GM12878 (cell line): Measurements from ENCODE around the gene SLC24A3. TPM values are rescaled to one million over a fixed set of nuclear protein-coding genes. Genes with fewer than 3 reads are reported as not detected.

ENCODE experiments used
- ATAC-seq: fragments of 200-7000 bp; cut with Tn5 transposase; 3 replicates; pipeline ENCODE4 v1.9.1; 2020; ENCODE audit warnings: mild to moderate bottlenecking, moderate library complexity
- BruUV-seq: library from RNA; stranded (reverse); fragments of 400-500 nt; replicated peaks from 2 replicates; lab custom pipeline; 2021; lab: Mats Ljungman, UMichigan
- CTCF ChIA-PET: fragments of 300-600 bp; sonication (Branson Sonifier 250); formaldehyde crosslinking; extraction: SDS; loops from one replicate; lab custom pipeline; 2021; ENCODE audit warnings: inconsistent platforms; lab: Yijun Ruan, JAX
- POLR2A ChIA-PET: fragments of 350-600 bp; formaldehyde crosslinking; extraction: SDS; loops from one replicate; lab custom pipeline; 2021; ENCODE audit warnings: inconsistent platforms; lab: Charles Lee
- RAD21 ChIA-PET: fragments of 300-600 bp; sonication (Branson Sonifier 250); formaldehyde crosslinking; loops from one replicate; lab custom pipeline; 2023; ENCODE audit warnings: antibody characterized with exemption; ENCODE audit not compliant: unreplicated experiment; lab: Charles Lee
- SMC1A ChIA-PET: fragments of 300-600 bp; sonication (Branson Sonifier 250); formaldehyde crosslinking; loops from one replicate; lab custom pipeline; 2023; ENCODE audit not compliant: unreplicated experiment, uncharacterized antibody; lab: Charles Lee
- DNase-seq: peaks from one replicate; pipeline ENCODE4 v3.0.0-alpha.2; 2011; ENCODE audit warnings: low read depth, low spot score
- FAIRE-seq: peaks from 3 replicates; lab custom pipeline; 2011; peaks lifted over from hg19 to GRCh38; lab: Jason Lieb, UNC
- H2AFZ ChIP-seq: 2 replicates; pipeline ENCODE4 v1.6.0; 2011; ENCODE audit warnings: low read depth, low read length, control low read depth; ENCODE audit not compliant: control insufficient read depth
- H3K27ac ChIP-seq: 2 replicates; pipeline ENCODE4 v1.5.1; 2011; ENCODE audit warnings: control low read depth; ENCODE audit not compliant: control insufficient read depth, insufficient read depth
- H3K27me3 ChIP-seq, 2 experiments: replicated peaks in 1 of 2; 2 replicates each; pipeline versions ENCODE4 v1.6.0 to v1.6.1; 2011; ENCODE audit warnings: low read length in 1 of 2; ENCODE audit not compliant: control insufficient read depth in 2 of 2, insufficient read depth in 2 of 2
- H3K36me3 ChIP-seq, 2 experiments: 2 replicates each; pipeline ENCODE4 v1.5.1; 2011; ENCODE audit warnings: low read length in 1 of 2; ENCODE audit not compliant: control insufficient read depth in 2 of 2, insufficient read depth in 2 of 2
- H3K4me1 ChIP-seq: 2 replicates; pipeline ENCODE4 v1.6.1; 2011; ENCODE audit warnings: mild to moderate bottlenecking, low read length, moderate library complexity, mixed read lengths; ENCODE audit not compliant: control insufficient read depth, insufficient read depth
- H3K4me2 ChIP-seq: 2 replicates; pipeline ENCODE4 v1.6.0; 2011; ENCODE audit warnings: control low read depth; ENCODE audit not compliant: control insufficient read depth, insufficient read depth
- H3K4me3 ChIP-seq: fragments of 200-600 bp; sonication (generic); 2 replicates; pipeline ENCODE4 v1.5.1; 2016
- H3K79me2 ChIP-seq: 2 replicates; pipeline ENCODE4 v1.6.0; 2011; ENCODE audit warnings: low read length; ENCODE audit not compliant: control insufficient read depth, insufficient read depth
- H3K9ac ChIP-seq: 2 replicates; pipeline ENCODE4 v1.8.0; 2011; ENCODE audit warnings: low read length, control low read depth, mixed read lengths; ENCODE audit not compliant: control insufficient read depth, insufficient read depth
- H3K9me3 ChIP-seq: replicated peaks from 3 replicates; pipeline ENCODE4 v1.5.1; 2011; ENCODE audit warnings: mild to moderate bottlenecking, low read length; ENCODE audit not compliant: control insufficient read depth, insufficient read depth
- H4K20me1 ChIP-seq: 2 replicates; pipeline ENCODE4 v1.6.0; 2011; ENCODE audit not compliant: control insufficient read depth, insufficient read depth
- BHLHE40 ChIP-seq, 2 experiments: fragments of 450-650 bp in 1 of 2; IDR thresholded peaks; 2 replicates each; pipeline ENCODE4 v1.6.1; 2011 to 2017; ENCODE audit warnings: low read depth in 2 of 2, borderline replicate concordance in 1 of 2, improper control_type of control experiment in 1 of 2, low read length in 1 of 2, mild to moderate bottlenecking in 1 of 2
- CHD2 ChIP-seq: IDR thresholded peaks from 2 replicates; pipeline ENCODE4 v1.6.1; 2011; ENCODE audit warnings: low read depth, low read length, improper control_type of control experiment, borderline replicate concordance
- E2F4 ChIP-seq: IDR thresholded peaks from 2 replicates; pipeline ENCODE4 v1.6.1; 2012; ENCODE audit warnings: low read depth, low read length, improper control_type of control experiment
- IKZF1 ChIP-seq: fragments of 450-650 bp; conservative IDR thresholded peaks from 2 replicates; pipeline ENCODE4 v1.6.1; 2017; ENCODE audit warnings: antibody characterized with exemption, mild to moderate bottlenecking
- NBN ChIP-seq: fragments of 450-650 bp; IDR thresholded peaks from 2 replicates; pipeline ENCODE4 v1.6.1; 2016
- NFYB ChIP-seq: IDR thresholded peaks from 2 replicates; pipeline ENCODE4 v1.6.1; 2011; ENCODE audit warnings: low read depth, mild to moderate bottlenecking, low read length, improper control_type of control experiment, moderate library complexity; ENCODE audit not compliant: insufficient read depth
- NR2F1 ChIP-seq: fragments of 450-650 bp; conservative IDR thresholded peaks from 2 replicates; pipeline ENCODE4 v1.6.1; 2017; ENCODE audit warnings: mild to moderate bottlenecking
- STAT1 ChIP-seq: fragments of 450-650 bp; conservative IDR thresholded peaks from 2 replicates; pipeline ENCODE4 v1.6.1; 2014; ENCODE audit warnings: antibody characterized with exemption, mild to moderate bottlenecking
- ZNF207 ChIP-seq: fragments of 450-650 bp; IDR thresholded peaks from 2 replicates; pipeline ENCODE4 v1.6.1; 2014; ENCODE audit warnings: antibody characterized with exemption, mild to moderate bottlenecking, borderline replicate concordance
- WGBS: methylation state at CpG from one replicate; pipeline ENCODE4 v1.1.6; 2016; ENCODE audit warnings: low lambda C conversion rate; ENCODE audit not compliant: insufficient replicate concordance, insufficient coverage; ENCODE audit errors: missing lambda C conversion rate; 5-methylcytosine and 5-hydroxymethylcytosine counted together
- in situ Hi-C: fragments of 300-500 bp; cut with MboI; formaldehyde crosslinking; loops from 9 replicates; pipeline ENCODE4 v1.14.3; 2018; ENCODE audit warnings: mixed read lengths
- intact Hi-C: fragments of 100-400 bp; cut with micrococcal nuclease; formaldehyde crosslinking; loops from one replicate; pipeline ENCODE4 v1.14.2; 2022; ENCODE audit not compliant: unreplicated experiment
- polyA plus RNA-seq, 11 experiments: library from polyadenylated mRNA; depleted of rRNA in 4 of 11; unstranded in 6 of 11; stranded (reverse) in 5 of 11; fragments of >200 nt; fragmentation: Nextera tagmentation in 4 of 11; fragmentation: Illumina TruSeq in 1 of 11; extraction: Ambion mirVana in 4 of 11; extraction: Trizol in 1 of 11; gene quantifications; 1 replicate in 1 of 11; 2 replicates in 10 of 11; pipeline versions ENCODE4 v1.2.1 to v1.2.3, GENCODE V29; 2011 to 2016; ENCODE audit warnings: inconsistent platforms in 2 of 11, missing spikeins in 2 of 11, low read depth in 1 of 11
- total RNA-seq, 4 experiments: library from RNA; depleted of rRNA in 3 of 4; stranded (reverse); fragments of >200 nt in 3 of 4; fragmentation: Illumina TruSeq in 1 of 4; extraction: Trizol in 1 of 4; gene quantifications; 2 replicates each; pipeline versions ENCODE4 v1.2.1 to v1.2.3, GENCODE V29; 2013 to 2021
- TF ChIP-seq, protein P1 (sequence below): fragments of 450-650 bp; IDR thresholded peaks from 2 replicates; pipeline ENCODE4 v1.6.1; 2018; ENCODE audit warnings: borderline replicate concordance, mild to moderate bottlenecking; ENCODE audit not compliant: partially characterized antibody
- TF ChIP-seq, protein P2 (sequence below): fragments of 450-650 bp; formaldehyde crosslinking; IDR thresholded peaks from 2 replicates; pipeline ENCODE4 v1.4.0; 2020; ENCODE audit warnings: mild to moderate bottlenecking, moderate library complexity

Gene SLC24A3
- total and polyA plus RNA-seq, 10 of the 15 experiments (the other 5 are each of a cell fraction or from before 2014, with no cell fraction given): 0.04 TPM; not detected in 9

DNA sequence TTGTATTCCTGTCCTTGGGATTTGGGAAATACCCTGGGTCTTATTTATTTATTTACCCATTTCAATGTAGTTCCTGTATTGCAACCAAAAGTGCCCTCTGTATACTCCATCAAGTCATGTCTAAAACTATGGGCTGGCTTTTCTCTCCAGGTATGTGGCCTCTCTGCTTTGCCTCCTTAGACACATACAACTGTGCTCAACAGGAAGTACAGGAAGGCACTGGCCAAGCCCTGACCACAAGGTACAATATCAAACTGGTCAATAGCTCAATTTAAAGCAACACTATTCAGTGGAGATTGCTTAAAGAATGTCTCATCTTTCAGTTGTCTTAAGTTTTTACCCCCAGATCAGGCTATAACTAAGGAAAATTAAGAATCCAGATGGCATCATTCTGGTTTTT lies 42.3 kb upstream of the SLC24A3 start (continued):
- TF ChIP-seq E2F4: no peak
- TF ChIP-seq, protein P1, sequence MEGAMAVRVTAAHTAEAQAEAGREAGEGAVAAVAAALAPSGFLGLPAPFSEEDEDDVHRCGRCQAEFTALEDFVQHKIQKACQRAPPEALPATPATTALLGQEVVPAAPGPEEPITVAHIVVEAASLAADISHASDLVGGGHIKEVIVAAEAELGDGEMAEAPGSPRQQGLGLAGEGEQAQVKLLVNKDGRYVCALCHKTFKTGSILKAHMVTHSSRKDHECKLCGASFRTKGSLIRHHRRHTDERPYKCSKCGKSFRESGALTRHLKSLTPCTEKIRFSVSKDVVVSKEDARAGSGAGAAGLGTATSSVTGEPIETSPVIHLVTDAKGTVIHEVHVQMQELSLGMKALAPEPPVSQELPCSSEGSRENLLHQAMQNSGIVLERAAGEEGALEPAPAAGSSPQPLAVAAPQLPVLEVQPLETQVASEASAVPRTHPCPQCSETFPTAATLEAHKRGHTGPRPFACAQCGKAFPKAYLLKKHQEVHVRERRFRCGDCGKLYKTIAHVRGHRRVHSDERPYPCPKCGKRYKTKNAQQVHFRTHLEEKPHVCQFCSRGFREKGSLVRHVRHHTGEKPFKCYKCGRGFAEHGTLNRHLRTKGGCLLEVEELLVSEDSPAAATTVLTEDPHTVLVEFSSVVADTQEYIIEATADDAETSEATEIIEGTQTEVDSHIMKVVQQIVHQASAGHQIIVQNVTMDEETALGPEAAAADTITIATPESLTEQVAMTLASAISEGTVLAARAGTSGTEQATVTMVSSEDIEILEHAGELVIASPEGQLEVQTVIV: no peak
- no peak for TF ChIP-seq CHD2
- no peak for TF ChIP-seq BHLHE40 (IDR thresholded peaks at IDR 0.05; ENCODE audit: borderline replicate concordance in 1 of 2, low read depth in 2 of 2, low read length in 1 of 2)
- TF ChIP-seq NFYB: no peak
- no peak for TF ChIP-seq NR2F1
- TF ChIP-seq, all 136 proteins: peak for 0

GRCh38 chr20:19172637-19173036 lies 39.8 kb upstream of the SLC24A3 start:
- ATAC-seq (no peak), DNase-seq (no peak), FAIRE-seq (no peak)
- H3K27me3 ChIP-seq: no peaks in the 10 kb centered on the region
- no peaks in the 10 kb centered on the region for H3K79me2 ChIP-seq
- intact Hi-C loops: no loop called here
- SMC1A ChIA-PET: no interaction called here
- H3K36me3 ChIP-seq: no peaks in the 10 kb centered on the region
- POLR2A ChIA-PET: no interaction called here
- no peaks in the 10 kb centered on the region for H4K20me1 ChIP-seq
- 0% methylated on average over 1 of the region's 1 CpG for WGBS
- H3K4me1 ChIP-seq: no peaks in the 10 kb centered on the region
- no peaks in the 10 kb centered on the region; the same call in 2 of the 3 replicates for H3K9me3 ChIP-seq
- TF ChIP-seq, protein P2, sequence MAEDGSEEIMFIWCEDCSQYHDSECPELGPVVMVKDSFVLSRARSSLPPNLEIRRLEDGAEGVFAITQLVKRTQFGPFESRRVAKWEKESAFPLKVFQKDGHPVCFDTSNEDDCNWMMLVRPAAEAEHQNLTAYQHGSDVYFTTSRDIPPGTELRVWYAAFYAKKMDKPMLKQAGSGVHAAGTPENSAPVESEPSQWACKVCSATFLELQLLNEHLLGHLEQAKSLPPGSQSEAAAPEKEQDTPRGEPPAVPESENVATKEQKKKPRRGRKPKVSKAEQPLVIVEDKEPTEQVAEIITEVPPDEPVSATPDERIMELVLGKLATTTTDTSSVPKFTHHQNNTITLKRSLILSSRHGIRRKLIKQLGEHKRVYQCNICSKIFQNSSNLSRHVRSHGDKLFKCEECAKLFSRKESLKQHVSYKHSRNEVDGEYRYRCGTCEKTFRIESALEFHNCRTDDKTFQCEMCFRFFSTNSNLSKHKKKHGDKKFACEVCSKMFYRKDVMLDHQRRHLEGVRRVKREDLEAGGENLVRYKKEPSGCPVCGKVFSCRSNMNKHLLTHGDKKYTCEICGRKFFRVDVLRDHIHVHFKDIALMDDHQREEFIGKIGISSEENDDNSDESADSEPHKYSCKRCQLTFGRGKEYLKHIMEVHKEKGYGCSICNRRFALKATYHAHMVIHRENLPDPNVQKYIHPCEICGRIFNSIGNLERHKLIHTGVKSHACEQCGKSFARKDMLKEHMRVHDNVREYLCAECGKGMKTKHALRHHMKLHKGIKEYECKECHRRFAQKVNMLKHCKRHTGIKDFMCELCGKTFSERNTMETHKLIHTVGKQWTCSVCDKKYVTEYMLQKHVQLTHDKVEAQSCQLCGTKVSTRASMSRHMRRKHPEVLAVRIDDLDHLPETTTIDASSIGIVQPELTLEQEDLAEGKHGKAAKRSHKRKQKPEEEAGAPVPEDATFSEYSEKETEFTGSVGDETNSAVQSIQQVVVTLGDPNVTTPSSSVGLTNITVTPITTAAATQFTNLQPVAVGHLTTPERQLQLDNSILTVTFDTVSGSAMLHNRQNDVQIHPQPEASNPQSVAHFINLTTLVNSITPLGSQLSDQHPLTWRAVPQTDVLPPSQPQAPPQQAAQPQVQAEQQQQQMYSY: no peak
- no peak for TF ChIP-seq ZNF207
- no peak for TF ChIP-seq NBN
- TF ChIP-seq STAT1: no peak
- no peak for TF ChIP-seq IKZF1
- CTCF ChIA-PET: no interaction called here
- H3K4me2 ChIP-seq: no peak overlapping the region
- no peak overlapping the region for H3K27ac ChIP-seq
- no TSS peak for BruUV-seq
- no peak overlapping the region for H3K4me3 ChIP-seq
- no peak overlapping the region for H3K9ac ChIP-seq
- no peak overlapping the region for H2AFZ ChIP-seq
- RAD21 ChIA-PET: no interaction called here
- in situ Hi-C loops: no loop called here
